H9 (cell line): ENCODE data around the gene PGBD5. TPM values are rescaled to one million over a fixed set of nuclear protein-coding genes. Genes with fewer than 3 reads are reported as not detected.

Experiments used
- DNase-seq: peaks from one replicate; pipeline ENCODE4 v3.0.0-alpha.2; 2017
- H2AFZ ChIP-seq: one replicate; pipeline ENCODE4 v1.6.1; 2013; ENCODE audit warnings: mild to moderate bottlenecking, low read length, control low read depth, moderate library complexity
- H2AK5ac ChIP-seq: 2 replicates; pipeline ENCODE4 v1.6.1; 2013; ENCODE audit warnings: low read length, control low read depth, mixed read lengths; ENCODE audit not compliant: insufficient read length
- H2BK120ac ChIP-seq: one replicate; pipeline ENCODE4 v1.6.1; 2013; ENCODE audit warnings: low read depth, mild to moderate bottlenecking, low read length, control low read depth, inconsistent platforms; ENCODE audit not compliant: poor library complexity, severe bottlenecking
- H2BK12ac ChIP-seq: 2 replicates; pipeline ENCODE4 v1.6.1; 2013; ENCODE audit warnings: low read length, control low read depth, mixed read lengths, low read depth; ENCODE audit not compliant: insufficient read length
- H2BK15ac ChIP-seq: 2 replicates; pipeline ENCODE4 v1.6.1; 2013; ENCODE audit warnings: low read depth, low read length, control low read depth
- H2BK20ac ChIP-seq: one replicate; pipeline ENCODE4 v1.6.1; 2013; ENCODE audit warnings: low read depth, mild to moderate bottlenecking, low read length, control low read depth, inconsistent platforms; ENCODE audit not compliant: poor library complexity, severe bottlenecking
- H2BK5ac ChIP-seq: 2 replicates; pipeline ENCODE4 v1.6.1; 2013; ENCODE audit warnings: low read length, control low read depth, mixed read lengths; ENCODE audit not compliant: insufficient read length
- H3K14ac ChIP-seq: 2 replicates; pipeline ENCODE4 v1.6.1; 2013; ENCODE audit warnings: low read length, control low read depth; ENCODE audit not compliant: insufficient read depth
- H3K18ac ChIP-seq: 2 replicates; pipeline ENCODE4 v1.6.1; 2013; ENCODE audit warnings: low read depth, mild to moderate bottlenecking, mixed read lengths, low read length, control low read depth; ENCODE audit not compliant: insufficient read length
- H3K23ac ChIP-seq: 2 replicates; pipeline ENCODE4 v1.6.1; 2013; ENCODE audit warnings: low read length, control low read depth, mixed read lengths, low read depth; ENCODE audit not compliant: insufficient read length
- H3K23me2 ChIP-seq: 2 replicates; pipeline ENCODE4 v1.6.1; 2013; ENCODE audit warnings: low read depth, mild to moderate bottlenecking, mixed read lengths, low read length, control low read depth; ENCODE audit not compliant: insufficient read length, poor library complexity, severe bottlenecking
- H3K27ac ChIP-seq: 2 replicates; pipeline ENCODE4 v1.5.1; 2013; ENCODE audit warnings: low read length, control low read depth, mixed read lengths, low read depth; ENCODE audit not compliant: insufficient read length
- H3K27me3 ChIP-seq: 2 replicates; pipeline ENCODE4 v1.6.1; 2013; ENCODE audit warnings: low read length, control low read depth, inconsistent platforms; ENCODE audit not compliant: insufficient read depth
- H3K4ac ChIP-seq: 2 replicates; pipeline ENCODE4 v1.6.1; 2013; ENCODE audit warnings: low read depth, mild to moderate bottlenecking, control low read depth, inconsistent platforms, low read length, moderate library complexity
- H3K4me1 ChIP-seq: 2 replicates; pipeline ENCODE4 v1.6.1; 2013; ENCODE audit warnings: low read length, control low read depth, inconsistent platforms; ENCODE audit not compliant: insufficient read depth
- H3K4me2 ChIP-seq: 2 replicates; pipeline ENCODE4 v1.6.1; 2013; ENCODE audit warnings: low read length, control low read depth, mixed read lengths; ENCODE audit not compliant: insufficient read length, insufficient read depth
- H3K56ac ChIP-seq: 2 replicates; pipeline ENCODE4 v1.6.1; 2013; ENCODE audit warnings: low read depth, mild to moderate bottlenecking, mixed read lengths, low read length, control low read depth; ENCODE audit not compliant: insufficient read length
- H3K79me1 ChIP-seq: 2 replicates; pipeline ENCODE4 v1.6.1; 2013; ENCODE audit warnings: low read depth, mild to moderate bottlenecking, moderate library complexity, low read length, control low read depth, inconsistent platforms; ENCODE audit not compliant: insufficient read depth, poor library complexity, severe bottlenecking
- H3K79me2 ChIP-seq: 2 replicates; pipeline ENCODE4 v1.6.1; 2013; ENCODE audit warnings: low read length, control low read depth, inconsistent platforms; ENCODE audit not compliant: insufficient read depth
- H3K9ac ChIP-seq: 2 replicates; pipeline ENCODE4 v1.6.1; 2013; ENCODE audit warnings: low read length, control low read depth, mixed read lengths; ENCODE audit not compliant: insufficient read length; ENCODE audit errors: extremely low read depth
- H3K9me3 ChIP-seq: one replicate; pipeline ENCODE4 v1.6.1; 2013; ENCODE audit warnings: low read depth, low read length, inconsistent platforms; ENCODE audit not compliant: control insufficient read depth
- H3T11ph ChIP-seq: one replicate; pipeline ENCODE4 v1.6.1; 2013; ENCODE audit warnings: mild to moderate bottlenecking, low read length, control low read depth, inconsistent platforms
- H4K20me1 ChIP-seq: one replicate; pipeline ENCODE4 v1.6.1; 2013; ENCODE audit not compliant: control insufficient read depth, insufficient read length, insufficient read depth
- H4K5ac ChIP-seq: 2 replicates; pipeline ENCODE4 v1.6.1; 2013; ENCODE audit warnings: low read depth, mild to moderate bottlenecking, mixed read lengths, low read length, control low read depth; ENCODE audit not compliant: insufficient read length
- H4K8ac ChIP-seq: replicated peaks from 2 replicates; pipeline ENCODE4 v1.6.1; 2013; ENCODE audit warnings: low read length, control low read depth, mixed read lengths, low read depth; ENCODE audit not compliant: insufficient read length
- H4K91ac ChIP-seq: 2 replicates; pipeline ENCODE4 v1.6.1; 2013; ENCODE audit warnings: low read depth, mild to moderate bottlenecking, moderate library complexity, mixed read lengths, low read length, control low read depth; ENCODE audit not compliant: insufficient read length
- H3K27ac Mint-ChIP-seq, 3 experiments: 2 replicates in 2 of 3; 3 replicates in 1 of 3; pipeline ENCODE4 v1.8.0; 2020 to 2021; ENCODE audit warnings: mixed read lengths in 3 of 3, mild to moderate bottlenecking in 1 of 3, moderate library complexity in 1 of 3
- H3K27me3 Mint-ChIP-seq: 2 replicates; pipeline ENCODE4 v1.8.0; 2021; ENCODE audit warnings: low read depth, mild to moderate bottlenecking, moderate library complexity, mixed read lengths
- H3K36me3 Mint-ChIP-seq, 3 experiments: 2 replicates in 2 of 3; 3 replicates in 1 of 3; pipeline ENCODE4 v1.8.0; 2020 to 2021; ENCODE audit warnings: low read depth in 3 of 3, mixed read lengths in 3 of 3; ENCODE audit not compliant: insufficient read depth in 1 of 3
- H3K4me1 Mint-ChIP-seq, 2 experiments: 2 replicates each; pipeline ENCODE4 v1.8.0; 2020; ENCODE audit warnings: mixed read lengths in 2 of 2
- H3K4me3 Mint-ChIP-seq, 2 experiments: 2 replicates in 1 of 2; 3 replicates in 1 of 2; pipeline ENCODE4 v1.8.0; 2020 to 2021; ENCODE audit warnings: mild to moderate bottlenecking in 2 of 2, mixed read lengths in 2 of 2, moderate library complexity in 1 of 2
- H3K9me3 Mint-ChIP-seq, 2 experiments: 2 replicates in 1 of 2; 3 replicates in 1 of 2; pipeline ENCODE4 v1.8.0; 2020; ENCODE audit warnings: mild to moderate bottlenecking in 2 of 2, mixed read lengths in 2 of 2, moderate library complexity in 1 of 2
- WGBS: extraction: QIAGEN DNeasy Blood & Tissue Kit; methylation state at CpG from one replicate; pipeline ENCODE4 v1.1.7; 2013; ENCODE audit warnings: missing lambda C conversion rate, low lambda C conversion rate, mixed read lengths; ENCODE audit not compliant: insufficient read length; ENCODE audit errors: extremely low coverage; 5-methylcytosine and 5-hydroxymethylcytosine counted together
- total RNA-seq: library from RNA; stranded (reverse); gene quantifications from 2 replicates; pipeline ENCODE4 v1.2.1, GENCODE V29; 2021
- TF ChIP-seq, protein P1 (sequence below): fragments of 200-600 bp; sonication (generic); conservative IDR thresholded peaks from 3 replicates; pipeline ENCODE4 v1.8.0; 2021; ENCODE audit warnings: antibody characterized with exemption, mild to moderate bottlenecking

The PGBD5 gene
- total RNA-seq, 1 experiment from 2014 or later = 19.1 TPM

DNA sequence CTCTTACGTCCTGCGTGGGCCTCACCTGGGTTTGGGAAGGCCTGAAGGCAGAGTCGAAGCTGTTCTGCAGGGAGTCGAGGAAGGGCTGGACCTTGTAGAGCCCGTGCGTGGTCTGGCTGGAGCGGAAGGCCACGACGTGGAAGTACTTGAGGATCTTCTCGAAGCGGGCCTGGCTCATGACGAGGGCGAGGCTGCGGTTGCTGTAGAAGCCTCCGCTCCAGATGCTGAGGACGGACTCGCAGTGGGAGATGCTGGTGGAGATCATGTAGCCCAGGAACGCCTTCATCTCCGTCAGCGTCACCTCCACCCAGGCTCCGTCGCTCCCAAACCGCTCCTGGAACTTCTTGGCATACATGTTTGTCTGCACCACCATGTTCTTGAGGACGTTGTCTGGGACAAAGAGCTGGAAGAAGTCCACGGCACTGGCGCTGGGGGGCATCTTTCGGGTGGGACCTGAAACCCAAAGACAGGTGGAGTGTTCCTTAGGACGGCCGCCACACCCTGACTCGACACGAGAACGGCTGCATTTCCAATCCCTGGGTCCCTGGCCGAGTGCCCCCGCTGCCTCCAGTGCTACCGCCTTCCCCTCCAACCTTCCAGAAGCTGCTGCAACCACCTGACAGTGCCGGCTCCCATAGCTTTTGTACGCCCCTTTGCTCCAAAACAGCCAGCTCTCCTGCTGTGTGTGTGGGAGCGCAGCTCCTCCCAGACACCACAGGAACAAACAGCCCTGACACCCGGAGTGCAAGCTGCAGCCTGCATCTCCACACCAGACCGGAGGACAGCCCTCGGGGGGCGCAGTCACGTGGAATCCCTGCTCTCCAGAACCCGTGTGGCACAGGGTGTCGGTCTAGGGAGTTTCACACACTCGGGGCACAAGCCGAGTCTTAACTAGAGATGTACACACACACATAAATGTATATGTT is 69.0 kb downstream of the PGBD5 start:
- Histone ChIP-seq H4K20me1 (no peaks in the 10 kb centered on the region), H3K56ac (no peak overlapping the region), H3K9me3 (no peaks in the 10 kb centered on the region), H2AK5ac (no peak overlapping the region), H3K23me2 (no peaks in the 10 kb centered on the region), H2BK5ac (no peak overlapping the region), H3K4ac (no peak overlapping the region), H4K8ac (no peak overlapping the region), H3K14ac (no peak overlapping the region; the same call in 1 of the 2 replicates), H3T11ph (no peak overlapping the region), H2BK20ac (no peak overlapping the region), H3K18ac (no peak overlapping the region), H2BK120ac (no peak overlapping the region), H3K27me3 (no peaks in the 10 kb centered on the region), H4K91ac (no peak overlapping the region), H2BK15ac (no peak overlapping the region), H3K4me2 (no peak overlapping the region), H3K23ac (no peak overlapping the region), H3K79me1 (no peaks in the 10 kb centered on the region), H3K27ac (no peak overlapping the region), H4K5ac (no peak overlapping the region), H3K9ac (no peak overlapping the region), H2BK12ac (no peak overlapping the region), H3K4me1 (no peaks in the 10 kb centered on the region), H3K79me2 (no peaks in the 10 kb centered on the region; the same call in 1 of the 2 replicates), H2AFZ (no peak overlapping the region)
- Mint-ChIP-seq H3K36me3 (peaks cover 10 to 19% (median 12%) of the 10 kb centered on the region in 3 experiments; a peak in 6 of 7 replicates), H3K4me3 (no peak overlapping the region), H3K4me1 (peaks cover 0 to 3% of the 10 kb centered on the region in 2 experiments; a peak in 1 of 4 replicates), H3K27me3 (no peaks in the 10 kb centered on the region), H3K27ac (peak overlapping the region; percentile 70 to 93 (median 79); a peak in 4 of 7 replicates), H3K9me3 (no peaks in the 10 kb centered on the region)
- no peak for DNase-seq
- whole genome bisulfite sequencing = no CpG with 5 or more reads among the region's 47 CpGs
- TF ChIP-seq, protein P1, sequence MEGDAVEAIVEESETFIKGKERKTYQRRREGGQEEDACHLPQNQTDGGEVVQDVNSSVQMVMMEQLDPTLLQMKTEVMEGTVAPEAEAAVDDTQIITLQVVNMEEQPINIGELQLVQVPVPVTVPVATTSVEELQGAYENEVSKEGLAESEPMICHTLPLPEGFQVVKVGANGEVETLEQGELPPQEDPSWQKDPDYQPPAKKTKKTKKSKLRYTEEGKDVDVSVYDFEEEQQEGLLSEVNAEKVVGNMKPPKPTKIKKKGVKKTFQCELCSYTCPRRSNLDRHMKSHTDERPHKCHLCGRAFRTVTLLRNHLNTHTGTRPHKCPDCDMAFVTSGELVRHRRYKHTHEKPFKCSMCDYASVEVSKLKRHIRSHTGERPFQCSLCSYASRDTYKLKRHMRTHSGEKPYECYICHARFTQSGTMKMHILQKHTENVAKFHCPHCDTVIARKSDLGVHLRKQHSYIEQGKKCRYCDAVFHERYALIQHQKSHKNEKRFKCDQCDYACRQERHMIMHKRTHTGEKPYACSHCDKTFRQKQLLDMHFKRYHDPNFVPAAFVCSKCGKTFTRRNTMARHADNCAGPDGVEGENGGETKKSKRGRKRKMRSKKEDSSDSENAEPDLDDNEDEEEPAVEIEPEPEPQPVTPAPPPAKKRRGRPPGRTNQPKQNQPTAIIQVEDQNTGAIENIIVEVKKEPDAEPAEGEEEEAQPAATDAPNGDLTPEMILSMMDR = no peak
